Activated CD8-positive, alpha-beta memory T cell treated with anti-CD3 and anti-CD28 coated beads, Interleukin-2, amount 50 U/mL, for 1 hour (primary cell): ENCODE data around the gene PGGT1B.
A peak's percentile ranks its signal among the peaks of the same experiment; 100 is the strongest.

Source experiments
- DNase-seq: peaks from one replicate; pipeline ENCODE4 v3.0.0-alpha.2; 2020; ENCODE audit errors: extremely low read depth

Gene PGGT1B

DNA sequence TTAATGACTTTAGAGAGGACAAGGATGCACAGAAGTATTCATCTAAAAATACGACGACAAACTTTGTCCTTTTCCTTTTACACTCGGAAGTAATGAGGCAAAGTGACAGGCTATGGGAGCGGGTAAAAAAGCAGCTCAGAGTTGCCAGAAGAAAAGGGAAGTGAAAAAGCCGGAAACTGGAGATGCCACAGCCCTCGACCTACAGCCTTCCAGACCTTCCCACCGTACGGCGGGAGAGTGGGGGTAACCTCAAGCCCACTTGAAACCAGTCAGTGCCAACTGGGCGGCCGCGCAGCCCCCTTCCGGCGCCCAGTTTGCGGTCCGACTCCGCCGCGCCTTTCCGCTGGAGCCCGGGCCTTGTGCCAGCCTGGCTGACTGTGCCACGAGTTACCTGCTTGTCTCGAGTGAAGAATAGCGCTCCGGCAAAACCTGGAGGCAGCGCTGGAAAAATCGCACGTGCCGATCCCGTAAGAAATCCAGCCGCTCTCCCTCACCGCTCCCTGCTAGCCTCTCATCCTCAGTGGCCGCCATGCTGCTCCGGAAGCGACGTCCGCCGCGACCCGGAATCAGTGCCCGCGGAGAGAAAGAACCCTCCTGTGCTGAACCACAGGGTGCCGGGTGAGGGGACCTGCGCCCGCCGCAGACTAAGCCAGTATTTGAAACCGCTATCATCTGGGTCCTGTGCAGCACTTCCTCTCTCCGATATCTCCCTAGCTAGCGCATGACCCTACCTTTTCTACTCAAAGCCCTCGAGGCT, at the start of gene PGGT1B:
PGGT1B (minus strand) TSS at position 557 of the 757 bp plus-strand sequence; CDS start at position 531, 26 bp downstream.
- peak; percentile 20 for DNase-seq

DNA sequence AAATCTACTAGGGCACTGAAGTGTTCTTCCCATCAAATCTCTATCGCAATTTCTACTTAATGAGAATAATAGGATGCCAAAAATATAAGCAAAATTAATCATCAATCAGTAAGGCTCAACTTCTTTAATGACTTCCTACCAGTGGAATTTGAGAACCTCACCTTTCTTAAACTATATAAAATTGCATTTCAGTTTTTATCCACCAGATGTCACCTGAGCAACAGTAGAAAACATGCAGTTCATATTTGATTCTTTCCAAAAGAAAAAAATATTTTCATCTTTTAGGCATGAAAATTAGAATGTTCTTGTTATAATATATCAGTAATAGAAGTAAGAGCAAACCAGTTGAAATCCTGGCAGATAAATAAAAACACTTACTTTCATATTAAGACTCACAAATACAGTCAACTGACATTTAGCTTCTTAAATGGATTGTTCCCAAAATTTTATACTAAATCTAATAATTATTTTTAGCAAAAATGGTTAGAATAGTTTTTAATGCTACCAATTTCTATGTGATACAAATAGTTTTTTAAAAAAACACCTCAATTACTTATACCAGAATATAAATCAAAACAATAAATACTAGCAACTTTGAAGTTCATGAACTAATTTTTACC, 47.2 kb upstream of the PGGT1B start:
- DNase-seq, result no peak

DNA sequence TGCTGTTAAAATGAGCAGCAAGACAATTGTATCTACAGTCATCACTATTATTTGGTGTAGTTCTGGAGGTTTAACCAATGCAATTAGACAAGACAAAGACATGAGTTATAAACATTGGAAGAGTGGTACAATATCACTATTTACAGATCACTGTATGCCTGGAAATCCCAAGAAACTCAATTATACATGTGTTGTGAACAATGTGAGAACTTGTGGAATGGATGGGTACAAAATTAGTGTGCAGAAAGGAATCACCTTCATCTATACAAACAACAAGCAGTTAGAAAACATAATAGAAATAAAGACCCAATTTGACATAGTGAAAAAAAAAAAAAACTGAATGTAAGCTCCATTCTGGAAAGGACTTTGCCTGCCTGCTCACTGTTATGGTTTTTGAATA, 46.1 kb upstream of the PGGT1B start:
- no peak for DNase-seq

DNA sequence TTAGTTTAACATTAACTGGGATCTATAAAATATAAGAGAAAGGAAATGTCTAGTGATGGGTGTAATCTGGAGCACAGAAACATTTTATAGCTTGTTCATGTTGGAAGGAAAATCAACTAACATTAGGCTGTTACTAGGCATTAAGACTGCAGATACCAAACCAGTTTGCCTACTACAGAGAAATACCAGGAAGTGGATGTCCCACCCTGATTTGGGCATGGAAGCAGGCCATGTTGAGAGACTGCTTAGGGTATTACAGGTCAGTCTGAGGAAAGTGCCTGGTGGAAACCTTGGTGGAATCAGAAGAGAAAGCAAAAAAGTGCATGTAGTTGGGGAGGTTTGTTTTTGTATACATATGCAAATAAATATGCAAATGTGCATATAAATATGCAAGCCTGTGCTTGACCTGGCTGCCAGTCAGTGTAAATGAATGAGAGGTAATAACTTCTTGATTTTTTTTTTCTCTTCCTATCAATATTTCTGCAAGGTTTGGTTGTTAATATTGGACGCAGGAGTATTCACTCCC, 43.4 kb upstream of the PGGT1B start:
- DNase-seq, result no peak

DNA sequence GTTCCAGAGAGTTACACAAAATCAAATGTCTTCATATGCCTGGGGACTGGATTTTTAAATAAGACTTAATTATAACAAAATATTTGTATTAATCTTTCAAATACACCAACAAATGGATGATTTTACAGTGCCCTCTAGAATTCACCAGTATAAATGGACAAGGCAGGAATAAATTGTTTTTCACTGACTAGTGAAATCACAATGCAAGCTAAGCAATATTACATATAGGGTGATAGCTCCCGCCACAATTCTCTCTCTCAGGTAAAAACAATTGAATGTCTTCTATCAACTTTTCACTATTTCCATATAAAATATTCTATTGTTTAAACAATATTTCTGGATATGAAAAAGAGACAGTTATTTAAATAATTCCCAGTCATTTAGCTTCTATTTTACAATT, 41.8 kb upstream of the PGGT1B start:
- DNase-seq, result no peak

DNA sequence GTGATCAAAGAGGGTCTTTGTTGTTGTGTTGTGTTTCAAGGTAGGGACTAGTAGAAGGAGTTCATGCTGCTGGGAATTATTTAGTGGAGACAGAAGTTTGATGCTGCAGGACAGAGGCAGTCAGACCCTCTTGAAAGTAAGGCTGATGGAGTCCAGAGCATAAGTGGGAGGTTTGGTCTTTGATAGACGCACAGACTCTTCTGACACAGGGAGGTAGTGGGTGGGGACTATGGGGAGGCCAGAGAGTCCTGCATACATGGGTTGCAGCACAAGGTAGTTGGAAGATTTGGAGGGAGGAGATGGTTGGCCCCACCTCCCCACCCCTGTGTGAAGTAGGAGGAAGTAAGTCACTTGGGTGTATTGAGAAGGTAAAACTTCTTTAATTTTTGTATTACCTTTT, 36.1 kb upstream of the PGGT1B start:
- DNase-seq, result no peak

DNA sequence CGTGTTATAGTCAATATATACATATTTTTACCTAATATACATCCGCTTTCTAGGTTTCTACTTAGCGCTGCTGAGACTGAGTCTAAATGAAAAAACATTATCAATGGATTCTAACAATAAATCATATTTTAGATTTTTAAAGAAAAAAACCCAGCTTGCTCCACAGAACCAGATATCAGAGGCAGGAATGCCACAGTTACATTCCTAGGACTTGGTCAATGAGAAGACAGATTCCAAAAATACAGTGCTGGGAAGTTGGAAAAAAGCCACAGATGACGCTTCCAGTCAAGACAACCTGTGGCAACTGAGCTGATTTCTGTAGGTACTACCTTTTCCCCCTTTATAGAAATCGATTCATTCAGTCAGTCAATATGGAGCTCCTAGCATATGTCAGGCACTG, 34.4 kb upstream of the PGGT1B start:
- DNase-seq, result no peak

DNA sequence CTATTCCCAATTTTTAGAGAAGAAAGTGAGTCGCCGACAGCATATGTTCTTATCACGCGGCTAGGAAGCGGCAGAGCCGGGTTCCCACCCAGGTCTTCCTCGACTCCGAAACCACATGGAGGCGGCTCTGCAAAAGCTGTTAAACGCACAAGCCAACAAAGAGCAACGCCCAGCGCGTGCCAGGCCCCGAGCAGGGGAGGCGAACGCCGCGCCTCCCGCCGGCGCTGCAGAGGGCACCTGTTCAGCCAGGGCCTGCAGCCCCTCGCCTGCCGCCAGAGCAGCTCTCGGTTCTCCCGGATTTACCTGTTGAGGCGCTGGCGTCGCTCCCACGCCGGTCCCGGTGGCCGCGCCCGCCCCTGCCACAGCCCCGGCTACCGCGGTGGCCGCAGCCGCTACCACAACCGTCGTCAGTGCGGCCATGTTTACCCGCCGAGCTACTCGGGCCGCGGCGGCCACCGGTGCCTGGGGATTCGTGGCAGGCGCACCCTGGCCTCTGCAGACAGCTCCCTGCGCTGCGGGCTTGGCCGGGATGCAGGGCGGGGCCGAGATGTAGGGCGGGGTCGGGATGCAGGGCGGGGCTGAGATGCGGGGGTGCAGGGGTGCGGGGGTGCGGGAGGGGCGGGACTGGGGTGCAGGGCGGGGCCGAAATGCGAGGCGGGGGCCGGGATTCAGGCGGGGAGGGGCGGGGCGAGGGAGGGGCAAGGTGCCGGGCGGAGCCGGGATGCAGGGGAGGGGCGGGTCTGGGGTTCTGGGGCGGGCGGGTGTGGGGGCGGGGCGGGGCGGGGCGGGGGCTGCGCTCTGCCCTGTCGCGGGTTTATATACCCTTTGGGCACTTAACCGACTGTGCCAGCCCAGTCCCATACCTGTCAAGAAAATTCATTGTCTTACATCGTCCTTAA, 33.7 kb upstream of the PGGT1B start, which contains the start of gene CCDC112:
CCDC112 (minus strand) TSS at position 531 of the 899 bp plus-strand sequence; CDS start at position 420, 111 bp downstream.
- peak; percentile 40 for DNase-seq

DNA sequence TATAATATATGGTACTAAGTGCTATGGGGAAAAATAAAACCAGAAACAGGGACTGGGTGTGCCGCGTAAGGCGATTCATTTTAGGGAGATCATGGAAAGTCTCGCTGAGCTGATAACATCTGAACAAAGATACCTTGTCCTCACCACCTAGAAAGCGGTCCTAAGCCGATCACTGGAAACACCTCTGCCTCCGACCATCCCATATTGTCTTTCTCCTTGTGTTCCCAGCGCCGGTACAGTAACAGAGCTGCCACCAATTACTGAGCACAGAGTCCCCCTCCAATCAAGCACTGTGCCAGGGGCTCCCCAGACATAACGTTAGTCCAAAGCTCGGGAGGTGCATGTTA, 33.1 kb upstream of the PGGT1B start:
- DNase-seq, result no peak

DNA sequence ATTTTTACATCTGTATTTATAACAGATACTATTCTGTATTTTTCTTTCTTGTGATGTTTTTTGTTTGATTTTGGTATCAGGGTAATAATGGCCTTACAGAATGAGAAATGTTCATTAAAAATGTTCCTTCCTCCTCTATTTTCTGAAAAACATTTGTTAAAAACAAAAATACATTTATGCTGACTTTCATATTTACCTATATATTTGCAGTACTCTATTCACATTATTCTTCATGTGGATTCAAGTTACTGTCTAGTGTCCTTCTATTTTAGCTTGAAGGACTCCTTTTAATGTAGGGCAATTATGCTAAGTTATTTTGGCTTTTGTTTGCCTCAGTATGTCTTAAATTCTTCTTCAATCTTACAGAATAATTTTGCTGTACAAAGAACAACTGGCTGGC, 28.7 kb upstream of the PGGT1B start:
- no peak for DNase-seq

DNA sequence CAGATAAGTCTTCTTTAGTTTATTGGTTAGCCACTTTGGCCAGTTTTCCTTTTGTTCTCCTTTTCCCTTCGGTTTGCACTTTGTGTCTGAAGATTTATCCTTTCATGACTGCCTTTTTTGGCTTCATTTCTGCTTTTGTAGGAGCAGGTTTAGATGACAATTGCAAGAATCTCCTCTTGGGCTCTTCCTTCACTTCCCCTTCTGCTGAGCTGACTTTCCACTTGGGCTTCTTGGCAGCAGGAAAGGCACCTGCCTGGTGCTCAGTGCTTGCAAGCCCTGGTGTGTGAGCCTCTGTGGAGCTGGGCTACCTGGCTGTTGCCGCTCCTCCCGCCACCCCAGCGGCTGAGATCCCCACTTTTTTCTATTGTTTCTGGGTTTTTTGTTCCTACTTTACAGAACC, 26.4 kb upstream of the PGGT1B start:
- DNase-seq, result no peak

DNA sequence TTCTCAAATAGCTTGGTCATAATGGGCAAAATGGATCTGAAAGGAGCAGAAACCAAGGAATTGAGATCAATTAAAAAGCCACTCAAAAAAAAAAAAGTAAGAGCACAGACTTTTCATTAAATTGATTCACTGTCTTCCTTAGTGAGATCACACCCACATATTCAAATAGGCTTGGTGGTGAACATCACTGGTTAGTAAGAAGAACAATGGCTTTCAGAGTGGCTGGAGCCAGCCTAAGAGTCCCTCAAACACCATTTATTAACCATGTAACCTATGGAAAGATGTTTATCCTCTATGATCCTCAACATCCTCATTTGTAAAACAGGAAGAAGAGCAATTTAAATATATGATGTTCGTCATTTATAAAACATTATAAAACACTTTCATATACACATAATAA, 21.3 kb upstream of the PGGT1B start:
- no peak for DNase-seq

DNA sequence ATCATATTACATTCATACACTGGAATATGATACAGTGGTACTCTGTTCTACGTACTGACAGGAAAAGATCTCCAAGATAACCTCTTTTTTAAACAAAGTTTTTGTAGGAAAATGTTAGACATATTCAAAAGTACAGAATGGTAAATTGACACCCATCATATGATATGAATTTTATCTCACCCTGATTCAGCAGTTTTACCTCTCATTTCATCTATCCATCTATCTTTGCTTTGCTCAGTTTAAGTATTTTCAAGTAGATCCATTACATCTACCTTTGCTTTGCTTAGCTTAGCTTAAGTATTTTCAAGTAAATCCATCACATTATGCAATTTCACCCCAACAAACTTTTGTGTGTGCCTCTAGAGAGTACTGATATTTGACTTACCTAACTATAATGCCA, 19.5 kb upstream of the PGGT1B start:
- DNase-seq, result no peak

DNA sequence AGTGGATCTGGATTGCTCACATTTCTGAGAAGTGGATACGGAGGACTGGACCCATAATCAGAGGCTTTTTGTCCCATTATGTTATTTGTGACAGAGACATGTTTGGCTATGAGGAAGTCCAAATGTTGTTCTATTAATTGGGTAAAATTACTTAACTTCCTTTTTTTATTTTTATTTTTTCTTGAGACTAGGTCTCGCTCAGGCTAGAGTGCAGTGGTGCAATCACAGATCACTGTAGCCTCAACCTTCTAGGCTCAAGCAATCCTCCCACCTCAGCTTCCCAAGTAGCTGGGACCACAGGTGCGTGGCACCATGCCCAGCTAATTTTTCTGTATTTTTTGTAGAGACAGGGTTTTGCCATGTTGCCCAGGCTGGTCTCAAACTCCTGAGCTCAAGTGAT, 11.9 kb upstream of the PGGT1B start:
- DNase-seq, result no peak

DNA sequence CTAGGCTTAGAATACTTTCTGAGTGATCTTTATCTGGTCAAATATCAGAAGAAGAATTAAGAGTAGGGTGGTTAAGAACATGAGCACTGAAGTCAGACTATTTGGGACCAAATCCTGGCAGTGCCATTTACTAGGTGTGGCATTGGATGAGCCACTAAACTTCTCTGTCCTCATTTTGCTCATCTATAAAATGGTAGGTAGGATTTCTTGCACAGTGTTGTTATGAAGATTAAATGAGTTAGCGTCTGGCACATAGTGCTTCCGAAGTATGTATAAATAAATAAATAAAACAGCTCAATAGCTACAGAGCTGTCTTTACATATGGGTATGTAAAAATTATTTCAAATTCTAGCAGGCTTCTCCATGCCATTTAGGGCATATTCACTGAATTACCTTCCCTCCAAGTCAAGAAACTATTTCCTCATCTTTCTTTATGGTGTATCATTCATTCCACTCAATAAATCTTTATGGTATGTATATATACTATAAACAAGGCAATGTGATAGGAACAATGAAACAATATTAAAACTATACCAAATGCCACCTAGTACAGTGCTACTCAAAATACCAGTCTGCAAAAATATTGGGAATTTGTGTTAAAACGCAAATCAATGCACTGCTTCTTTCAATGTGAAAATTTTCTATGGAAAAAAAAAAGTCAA, 9.8 kb upstream of the PGGT1B start:
- no peak for DNase-seq

DNA sequence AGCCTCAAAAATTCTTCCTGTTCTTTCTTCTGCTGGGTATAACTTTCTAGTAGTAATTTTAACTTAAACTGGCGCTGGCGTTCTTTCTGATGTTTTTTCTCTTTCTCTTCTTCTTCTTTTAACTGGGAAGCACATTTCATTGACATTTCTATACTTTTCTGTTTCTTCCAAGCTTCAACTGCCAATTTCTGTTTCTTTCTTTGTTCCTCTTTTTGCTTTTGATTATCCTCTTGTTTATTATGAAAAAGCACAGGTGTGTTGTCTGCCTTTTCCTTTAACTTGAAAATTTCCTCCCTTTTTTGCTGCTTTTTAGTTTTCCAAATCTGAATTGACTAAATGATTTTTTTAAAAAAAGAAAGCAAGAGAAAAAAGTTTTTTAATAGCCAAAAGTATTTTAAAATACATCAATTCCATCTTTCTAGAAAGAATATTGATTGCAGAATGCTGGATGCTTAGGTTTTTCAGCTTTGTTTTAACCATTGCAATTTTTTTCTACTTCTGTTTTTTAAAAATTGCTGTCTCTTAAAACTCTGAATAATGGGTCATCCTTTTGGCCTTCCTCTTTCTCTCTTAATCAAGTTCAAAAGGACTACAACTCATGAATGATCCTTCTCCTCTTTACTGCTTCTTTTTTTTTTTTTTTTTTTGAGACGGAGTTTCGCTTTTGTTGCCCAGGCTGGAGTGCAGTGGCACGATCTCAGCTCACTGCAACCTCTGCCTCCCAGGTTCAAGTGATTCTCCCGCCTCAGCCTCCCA, 8.8 kb upstream of the PGGT1B start:
- no peak for DNase-seq

DNA sequence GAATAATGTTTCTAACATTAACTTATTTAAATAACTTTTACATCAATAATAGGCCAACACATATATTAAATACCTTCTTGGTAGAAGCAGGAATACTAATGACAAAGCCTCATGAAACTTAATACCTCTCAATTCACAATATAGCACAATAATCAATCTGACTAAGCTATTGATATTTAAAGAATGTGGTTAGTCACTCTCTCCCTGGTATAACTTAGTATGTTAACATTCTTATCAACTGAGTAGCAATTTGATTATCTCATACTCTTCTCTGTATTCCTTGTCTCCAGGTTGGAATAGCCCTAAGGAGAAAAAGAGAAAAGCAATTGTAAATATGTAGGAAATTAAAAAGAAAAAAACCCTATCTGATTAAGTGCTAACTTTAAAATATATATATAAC, 4.9 kb upstream of the PGGT1B start:
- DNase-seq, result no peak

DNA sequence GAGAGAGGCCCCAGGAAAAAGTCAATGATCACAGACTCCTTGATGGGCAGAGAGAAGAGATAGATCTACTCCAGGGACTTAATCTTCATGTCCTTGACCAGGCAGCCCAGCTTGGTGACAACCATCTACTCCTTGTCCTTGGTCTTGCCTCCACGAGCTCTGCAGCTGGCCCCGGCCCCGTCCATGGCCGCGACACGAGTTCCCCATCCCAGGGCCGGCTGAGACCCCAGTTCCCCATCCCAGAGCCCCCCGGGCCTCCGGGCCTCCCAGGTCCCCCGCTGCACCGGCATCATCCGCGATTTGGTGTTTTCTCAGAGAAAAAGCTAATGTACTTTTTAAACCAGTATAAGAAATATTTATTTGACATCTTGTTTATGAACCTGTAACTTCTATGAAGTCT, 2.5 kb upstream of the PGGT1B start:
- DNase-seq, result no peak

DNA sequence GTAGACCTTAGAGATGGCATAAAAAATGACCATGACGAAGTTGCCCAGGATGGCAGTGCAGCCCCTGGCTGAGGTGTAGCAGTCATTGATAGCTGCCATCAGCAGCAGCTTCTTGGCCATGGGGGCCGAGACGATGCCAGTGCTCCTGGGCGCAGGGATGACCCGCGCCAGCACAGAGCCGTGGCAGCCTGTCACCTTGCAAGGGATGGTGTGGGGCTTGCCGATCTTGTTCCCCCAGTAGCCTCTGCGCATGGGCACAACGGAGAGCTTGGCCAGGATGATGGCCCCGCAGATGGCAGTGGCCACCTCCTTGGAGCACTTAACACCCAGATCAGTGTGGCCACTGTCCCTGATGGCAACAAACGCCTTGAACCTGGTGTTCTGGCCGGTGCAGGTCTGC, 2.1 kb upstream of the PGGT1B start:
- DNase-seq, result no peak

DNA sequence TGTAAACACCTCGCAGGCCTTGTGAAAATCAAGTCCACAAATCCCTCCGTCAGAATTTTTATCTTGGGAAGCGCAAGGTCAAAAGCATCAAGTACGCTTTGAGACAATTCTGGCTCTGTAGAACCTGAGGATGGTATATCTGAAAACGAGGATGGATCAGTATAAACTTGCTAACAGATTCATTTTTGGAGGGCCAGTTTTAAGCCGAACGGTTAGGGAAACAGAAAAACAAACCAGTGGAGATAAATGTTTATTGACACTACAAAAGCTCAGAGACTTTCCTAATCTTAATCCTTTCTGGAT, 352 bp upstream of the PGGT1B start:
- no peak for DNase-seq

DNA sequence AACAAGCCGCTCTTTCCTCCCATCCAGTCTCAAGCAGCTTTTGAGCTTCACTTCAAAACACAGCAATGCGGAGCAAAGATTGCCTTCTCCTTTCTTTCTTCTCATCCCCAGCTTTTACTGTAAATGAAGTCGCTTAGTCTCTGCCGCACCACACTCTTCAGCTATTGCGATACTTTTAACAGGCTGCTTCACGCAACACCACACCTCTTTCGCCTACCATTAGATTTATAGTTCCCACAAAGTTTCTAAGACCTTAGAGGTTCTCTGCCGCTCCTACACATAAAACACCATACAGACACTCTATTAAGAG, 711 bp downstream of the PGGT1B start:
- DNase-seq, result no peak

DNA sequence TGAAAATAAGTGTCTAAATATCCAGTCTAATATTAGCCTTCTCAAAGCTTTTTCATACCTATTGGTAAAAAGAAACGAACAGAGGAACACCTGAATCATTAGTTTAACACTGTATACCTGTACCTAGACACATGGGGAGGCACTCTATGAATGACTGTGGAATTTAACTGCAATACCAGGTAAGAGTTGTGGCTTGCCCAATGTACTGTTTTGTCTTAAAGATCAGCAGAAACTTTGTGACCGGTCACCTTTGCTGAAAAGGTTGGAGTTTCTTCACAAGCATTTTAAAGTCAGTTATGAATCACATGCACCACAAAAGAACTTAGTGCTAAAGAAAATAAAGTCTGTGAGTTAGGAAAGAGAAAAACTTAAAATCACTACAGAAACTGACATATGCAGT, 2.4 kb downstream of the PGGT1B start:
- DNase-seq, result no peak
